ENCODE measurements around the gene FATE1.

- TF ChIP-seq, protein P1, sequence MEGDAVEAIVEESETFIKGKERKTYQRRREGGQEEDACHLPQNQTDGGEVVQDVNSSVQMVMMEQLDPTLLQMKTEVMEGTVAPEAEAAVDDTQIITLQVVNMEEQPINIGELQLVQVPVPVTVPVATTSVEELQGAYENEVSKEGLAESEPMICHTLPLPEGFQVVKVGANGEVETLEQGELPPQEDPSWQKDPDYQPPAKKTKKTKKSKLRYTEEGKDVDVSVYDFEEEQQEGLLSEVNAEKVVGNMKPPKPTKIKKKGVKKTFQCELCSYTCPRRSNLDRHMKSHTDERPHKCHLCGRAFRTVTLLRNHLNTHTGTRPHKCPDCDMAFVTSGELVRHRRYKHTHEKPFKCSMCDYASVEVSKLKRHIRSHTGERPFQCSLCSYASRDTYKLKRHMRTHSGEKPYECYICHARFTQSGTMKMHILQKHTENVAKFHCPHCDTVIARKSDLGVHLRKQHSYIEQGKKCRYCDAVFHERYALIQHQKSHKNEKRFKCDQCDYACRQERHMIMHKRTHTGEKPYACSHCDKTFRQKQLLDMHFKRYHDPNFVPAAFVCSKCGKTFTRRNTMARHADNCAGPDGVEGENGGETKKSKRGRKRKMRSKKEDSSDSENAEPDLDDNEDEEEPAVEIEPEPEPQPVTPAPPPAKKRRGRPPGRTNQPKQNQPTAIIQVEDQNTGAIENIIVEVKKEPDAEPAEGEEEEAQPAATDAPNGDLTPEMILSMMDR (IDR thresholded peaks at IDR 0.05; ENCODE audit: control extremely low read depth in 1 of 3, insufficient read depth in 1 of 3, low read depth in 1 of 3, low read length in 3 of 3), result no peak
- TF ChIP-seq TEAD4 (IDR thresholded peaks at IDR 0.05; ENCODE audit: low read depth, low read length) (no peak), RNF2 (IDR thresholded peaks at IDR 0.05; ENCODE audit: borderline replicate concordance, low read depth, low read length, missing control alignments, poor library complexity, severe bottlenecking) (no peak), POLR2AphosphoS5 (IDR thresholded peaks at IDR 0.05; ENCODE audit: low read depth, low read length) (no peak), NRF1 (IDR thresholded peaks at IDR 0.05; ENCODE audit: low read depth, low read length) (no peak), POLR2A (IDR thresholded peaks at IDR 0.05; ENCODE audit: control extremely low read depth in 1 of 2, low read depth in 2 of 2, low read length in 2 of 2) (no peak), BRCA1 (IDR thresholded peaks at IDR 0.05; ENCODE audit: low read depth, low read length) (no peak), TAF1 (IDR thresholded peaks at IDR 0.05; ENCODE audit: low read depth, low read length) (no peak), EP300 (IDR thresholded peaks at IDR 0.05; ENCODE audit: borderline replicate concordance in 1 of 2, low read depth in 2 of 2, low read length in 2 of 2) (no peak), CEBPB (IDR thresholded peaks at IDR 0.05; ENCODE audit: low read depth, low read length) (no peak)
- TF ChIP-seq, protein P2, sequence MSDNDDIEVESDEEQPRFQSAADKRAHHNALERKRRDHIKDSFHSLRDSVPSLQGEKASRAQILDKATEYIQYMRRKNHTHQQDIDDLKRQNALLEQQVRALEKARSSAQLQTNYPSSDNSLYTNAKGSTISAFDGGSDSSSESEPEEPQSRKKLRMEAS (IDR thresholded peaks at IDR 0.05), result no peak
These were observed 17.4 kb upstream of the FATE1 start for GRCh38 chrX:151698485-151698884.

Data from H1 (cell line).